Thyroid gland (tissue), 4 donors: ENCODE results near the gene ANKRD2.

Source experiments
- POLR2A ChIP-seq, 2 donors: fragments of 450-650 bp; IDR thresholded peaks; one replicate each; pipeline ENCODE4 v1.6.1; 2017; ENCODE audit warnings: antibody characterized with exemption in 2 of 2, mild to moderate bottlenecking in 2 of 2, moderate library complexity in 1 of 2
- TF ChIP-seq, protein P1 (sequence below), 6 experiments: fragments of 200-600 bp in 3 of 6; fragments of 450-650 bp in 3 of 6; sonication (generic) in 3 of 6; IDR thresholded peaks; one replicate each; pipeline ENCODE4 v1.5.1; 2016 to 2019; ENCODE audit warnings: antibody characterized with exemption in 6 of 6, mild to moderate bottlenecking in 2 of 6, inconsistent platforms in 1 of 6, moderate library complexity in 1 of 6

- TF ChIP-seq, protein P1, sequence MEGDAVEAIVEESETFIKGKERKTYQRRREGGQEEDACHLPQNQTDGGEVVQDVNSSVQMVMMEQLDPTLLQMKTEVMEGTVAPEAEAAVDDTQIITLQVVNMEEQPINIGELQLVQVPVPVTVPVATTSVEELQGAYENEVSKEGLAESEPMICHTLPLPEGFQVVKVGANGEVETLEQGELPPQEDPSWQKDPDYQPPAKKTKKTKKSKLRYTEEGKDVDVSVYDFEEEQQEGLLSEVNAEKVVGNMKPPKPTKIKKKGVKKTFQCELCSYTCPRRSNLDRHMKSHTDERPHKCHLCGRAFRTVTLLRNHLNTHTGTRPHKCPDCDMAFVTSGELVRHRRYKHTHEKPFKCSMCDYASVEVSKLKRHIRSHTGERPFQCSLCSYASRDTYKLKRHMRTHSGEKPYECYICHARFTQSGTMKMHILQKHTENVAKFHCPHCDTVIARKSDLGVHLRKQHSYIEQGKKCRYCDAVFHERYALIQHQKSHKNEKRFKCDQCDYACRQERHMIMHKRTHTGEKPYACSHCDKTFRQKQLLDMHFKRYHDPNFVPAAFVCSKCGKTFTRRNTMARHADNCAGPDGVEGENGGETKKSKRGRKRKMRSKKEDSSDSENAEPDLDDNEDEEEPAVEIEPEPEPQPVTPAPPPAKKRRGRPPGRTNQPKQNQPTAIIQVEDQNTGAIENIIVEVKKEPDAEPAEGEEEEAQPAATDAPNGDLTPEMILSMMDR (IDR thresholded peaks at IDR 0.05): peak in 1 of 6 experiments; percentile 32
- no peak for TF ChIP-seq POLR2A (IDR thresholded peaks at IDR 0.05)
These were observed 37.7 kb upstream of the ANKRD2 start for GRCh38 chr10:97534746-97535367.
